HG02763 (cell line): Measurements from ENCODE around the gene MED13L.

Source experiments
- ATAC-seq: cut with Tn5 transposase; IDR thresholded peaks from one replicate; pipeline ENCODE4 v1.9.1; 2021; ENCODE audit warnings: mild to moderate bottlenecking, moderate library complexity; ENCODE audit not compliant: unreplicated experiment

MED13L gene

DNA sequence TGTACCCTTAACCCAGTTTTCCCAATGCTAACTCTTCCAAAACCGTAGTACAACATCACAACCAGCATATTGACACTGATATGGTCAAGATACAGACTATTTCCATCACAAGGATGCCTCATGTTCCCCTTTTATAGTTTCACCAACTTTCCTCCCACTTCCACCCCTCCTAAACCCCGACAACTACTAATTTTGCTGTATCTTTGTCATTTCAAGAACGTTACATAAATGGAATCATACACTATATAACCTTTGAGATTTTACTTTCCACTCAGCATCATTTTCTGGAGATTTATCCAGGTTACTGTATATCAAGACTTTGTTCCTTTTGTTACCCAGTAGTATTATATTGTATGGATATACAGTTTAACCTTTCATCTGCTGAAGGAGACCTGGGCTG lies 88.9 kb downstream of the MED13L start:
- ATAC-seq, result no peak

- no peak for ATAC-seq
These were observed 90.4 kb downstream of the MED13L start for GRCh38 chr12:116187151-116187511.

GRCh38 chr12:116186482-116187150 lies 90.9 kb downstream of the MED13L start:
- ATAC-seq, result no peak

GRCh38 chr12:116184763-116185162 lies 92.7 kb downstream of the MED13L start:
- no peak for ATAC-seq

DNA sequence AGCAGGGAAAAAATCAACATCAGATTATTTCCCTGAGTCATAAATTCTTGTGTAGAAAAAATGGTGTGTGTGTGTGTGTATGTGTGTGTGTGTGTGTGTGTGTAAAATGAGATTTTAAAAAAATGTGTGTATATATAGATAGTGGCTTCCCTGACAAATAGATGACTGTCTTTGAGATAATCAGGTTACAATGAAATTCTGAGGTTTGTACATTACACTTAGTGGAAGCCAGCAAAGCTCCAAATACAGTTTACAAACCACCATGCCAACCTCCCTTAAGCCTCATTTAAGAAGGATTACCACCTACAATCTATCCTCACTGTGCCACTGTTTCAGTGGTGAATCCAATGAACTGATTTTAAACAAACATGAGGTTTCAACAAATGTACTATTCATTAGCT lies 93.8 kb downstream of the MED13L start:
- no peak for ATAC-seq

GRCh38 chr12:116182359-116183063 lies 95.0 kb downstream of the MED13L start:
- no peak for ATAC-seq

DNA sequence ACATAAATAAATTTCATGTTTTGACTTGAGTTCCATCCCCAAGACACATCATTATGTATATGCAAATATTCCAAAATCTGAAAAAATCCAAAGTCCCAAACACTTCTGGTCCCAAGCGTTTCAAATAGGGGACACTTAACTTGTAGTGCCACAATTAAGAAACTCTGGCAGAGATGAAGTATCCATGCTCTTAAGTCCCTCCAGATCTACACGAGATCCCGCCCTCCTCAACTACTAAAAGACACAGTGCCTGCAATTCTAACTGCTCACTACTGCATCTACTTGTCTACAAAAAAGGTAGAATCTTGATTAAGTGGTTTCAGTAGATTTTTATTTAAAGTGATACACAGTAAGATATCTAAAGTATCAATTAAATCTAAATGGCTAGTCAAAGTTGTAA lies 97.0 kb downstream of the MED13L start:
- no peak for ATAC-seq

DNA sequence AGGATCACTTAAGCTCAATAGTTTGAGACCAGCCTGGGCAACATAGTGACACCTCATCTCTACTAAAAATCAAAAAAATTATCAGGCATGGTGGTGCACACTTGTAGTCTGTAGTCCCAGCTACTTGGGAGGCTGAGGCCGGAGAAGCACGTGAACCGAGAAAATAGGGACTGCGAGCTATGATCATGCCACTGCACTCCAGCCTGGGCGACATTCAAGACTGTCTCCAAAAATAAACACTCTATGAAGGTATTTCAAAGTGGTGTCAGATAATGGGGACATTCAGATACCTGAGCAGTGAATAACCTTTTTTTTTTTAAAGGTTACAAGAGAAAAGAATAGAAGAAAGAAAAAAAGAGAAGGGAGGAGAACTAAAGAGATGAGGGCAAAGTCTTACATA lies 98.1 kb downstream of the MED13L start:
- ATAC-seq, result no peak

DNA sequence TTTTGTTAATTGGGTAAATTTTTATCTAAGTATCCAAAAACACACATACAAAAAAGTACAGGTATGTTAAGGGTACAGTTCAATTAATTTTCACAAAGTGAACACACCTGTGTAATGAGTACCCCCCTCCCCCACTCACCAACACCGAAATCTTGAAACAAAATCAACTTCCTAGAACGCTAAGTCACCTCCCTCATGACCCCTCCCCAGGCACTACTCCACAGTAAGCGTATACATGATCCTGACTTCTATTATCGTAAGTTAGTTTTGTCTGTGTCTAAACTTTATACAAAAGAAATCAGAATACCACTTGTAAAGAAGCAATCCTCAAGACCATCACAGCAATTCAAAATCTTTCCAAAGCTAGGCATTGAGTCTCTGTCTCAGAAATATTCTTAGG lies 100.5 kb downstream of the MED13L start:
- ATAC-seq, result no peak

DNA sequence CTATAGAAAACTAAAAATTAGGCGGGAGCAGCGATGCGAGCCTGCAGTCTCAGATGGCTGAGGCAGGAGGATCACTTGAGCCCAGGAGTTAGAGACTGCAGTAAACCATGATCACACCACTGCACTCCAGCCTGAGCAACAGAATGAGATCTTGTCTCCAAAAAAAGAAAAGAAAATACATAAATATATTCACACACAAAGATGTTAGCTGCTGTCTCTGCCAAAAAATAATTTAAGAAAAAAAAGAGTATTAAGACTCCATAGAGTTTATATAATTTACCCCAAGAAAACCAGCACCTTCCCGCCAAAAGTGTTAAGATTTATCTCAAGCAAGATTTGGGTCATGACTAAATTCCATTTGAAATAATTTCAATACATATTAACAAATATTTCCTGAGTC lies 102.6 kb downstream of the MED13L start:
- ATAC-seq, result no peak

- ATAC-seq, result no peak
These were observed 103.5 kb downstream of the MED13L start for GRCh38 chr12:116174006-116174405.

- ATAC-seq, result no peak
These were observed 105.2 kb downstream of the MED13L start for GRCh38 chr12:116172224-116172849.

DNA sequence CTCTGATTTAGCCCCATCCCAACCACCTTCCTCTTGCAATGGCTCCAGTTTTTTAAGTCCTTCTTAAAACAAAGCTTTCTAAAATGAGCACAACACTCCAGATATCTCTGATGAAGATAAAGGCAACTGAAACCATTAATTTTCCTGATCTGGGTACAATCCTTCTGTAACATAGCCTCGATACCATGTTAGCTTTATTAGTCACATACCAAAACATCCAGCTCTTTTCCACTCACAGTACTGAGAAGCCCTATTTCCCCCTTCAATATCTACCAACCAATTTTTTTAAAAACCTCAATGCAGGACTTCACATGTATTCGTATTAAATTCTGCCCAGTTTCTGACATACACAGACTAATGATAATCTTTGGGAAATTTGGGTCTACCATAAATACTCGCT lies 105.9 kb downstream of the MED13L start:
- no peak for ATAC-seq

DNA sequence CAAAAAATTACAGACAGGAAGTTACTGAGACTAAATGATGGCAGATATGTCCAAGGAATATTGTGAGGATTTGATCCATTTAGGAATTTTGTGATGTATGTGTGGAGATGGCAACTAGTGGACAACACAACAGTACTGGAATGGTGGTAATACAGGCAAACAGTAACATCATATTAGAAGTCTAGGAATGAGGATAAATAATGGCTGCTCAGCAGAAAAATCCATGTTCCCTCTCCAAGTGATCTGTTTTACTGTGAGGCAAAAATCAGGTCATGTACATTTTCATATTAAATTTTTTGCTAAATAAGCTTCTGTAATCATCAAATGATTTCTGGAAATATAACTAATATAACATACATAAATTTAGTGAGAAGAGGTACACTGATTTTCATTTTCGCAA lies 108.4 kb downstream of the MED13L start:
- ATAC-seq, result no peak

DNA sequence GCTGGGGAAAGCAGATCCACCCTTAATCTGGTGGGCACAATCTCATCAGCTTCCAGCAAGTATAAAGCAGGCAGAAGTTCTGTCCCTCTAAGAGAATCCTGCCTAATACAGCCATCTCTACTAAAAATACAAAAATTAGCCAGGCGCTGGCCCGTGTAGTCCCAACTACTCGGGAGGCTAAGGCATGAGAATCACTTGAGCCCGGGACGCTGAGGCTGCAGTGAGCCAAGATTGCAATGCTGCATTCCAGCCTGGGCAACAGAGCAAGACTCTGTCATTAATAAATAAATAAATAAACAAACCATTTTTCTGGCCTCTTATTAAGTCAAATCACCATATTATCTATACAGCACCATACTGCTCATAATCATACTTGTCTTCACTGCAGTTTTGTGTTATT lies 111.2 kb downstream of the MED13L start:
- no peak for ATAC-seq

DNA sequence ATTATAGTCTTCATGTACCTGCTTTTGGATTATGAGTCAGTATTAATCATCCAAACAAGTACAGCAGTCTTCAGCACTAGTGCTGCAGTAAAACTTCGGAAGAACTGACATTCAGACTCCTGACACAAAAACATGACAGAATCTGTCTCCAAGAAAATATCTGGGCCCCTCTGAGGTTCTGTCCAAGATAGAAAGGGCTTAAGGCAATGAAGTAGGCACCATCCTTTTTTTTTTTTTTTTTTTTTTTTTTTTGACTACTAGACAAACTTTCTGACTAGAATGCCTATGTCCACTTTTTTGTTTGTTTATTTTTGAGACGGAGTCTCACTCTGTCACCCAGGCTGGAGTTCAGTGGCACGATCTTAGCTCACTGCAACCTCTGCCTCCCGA lies 112.5 kb downstream of the MED13L start:
- no peak for ATAC-seq

DNA sequence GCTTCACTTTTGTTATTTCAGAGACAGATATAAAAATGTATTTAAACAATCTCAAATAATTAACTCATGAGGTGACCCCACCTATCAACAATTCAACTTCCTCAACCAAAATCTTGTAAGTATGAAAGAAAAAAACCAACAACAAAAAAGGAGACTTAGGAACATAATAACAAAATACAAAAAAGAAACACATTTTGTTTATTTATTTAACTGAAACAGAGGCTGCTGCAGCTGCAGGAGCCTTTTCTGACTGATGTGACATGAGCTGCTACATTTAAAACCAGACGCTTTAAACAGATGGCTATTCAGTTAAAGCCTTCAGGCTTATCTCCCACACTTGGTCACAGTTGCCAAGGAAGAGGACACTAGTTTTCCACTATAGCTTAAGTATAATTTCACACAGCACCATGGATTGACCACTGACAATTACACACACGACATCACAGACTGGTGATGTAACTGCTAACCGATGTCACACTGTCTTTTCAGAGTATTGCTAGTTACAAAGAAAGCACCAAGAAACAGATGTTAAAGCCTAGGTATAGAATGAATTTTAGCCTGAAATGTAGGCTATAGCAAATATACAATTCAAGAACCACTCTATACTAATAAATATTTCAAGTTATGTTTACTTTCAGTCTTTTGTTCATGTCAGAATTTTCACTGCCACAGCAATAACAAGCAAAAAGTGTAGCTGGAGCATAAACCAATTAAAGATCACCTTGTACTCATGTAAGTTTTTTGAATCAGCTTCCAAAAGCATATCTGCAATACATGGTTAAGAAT lies 113.0 kb downstream of the MED13L start:
- ATAC-seq, result no peak

DNA sequence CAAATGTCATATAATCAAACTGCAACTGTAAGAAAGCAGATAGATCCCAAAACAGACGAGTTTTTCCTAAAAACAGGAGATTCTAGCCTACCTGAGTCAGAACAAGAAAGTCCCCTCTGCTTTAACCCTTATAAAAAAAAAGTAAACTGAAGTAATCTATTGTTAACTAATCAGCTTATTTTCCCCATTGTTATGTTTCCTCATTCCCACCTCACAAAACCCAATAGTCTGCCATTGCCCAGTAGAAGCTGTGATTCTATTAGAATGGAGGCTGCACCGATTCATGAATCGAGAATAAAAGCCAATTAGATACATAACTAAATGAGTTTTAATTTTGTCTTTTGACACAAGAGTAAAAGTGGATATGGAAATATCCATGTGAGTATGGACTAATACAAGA lies 115.4 kb downstream of the MED13L start:
- ATAC-seq, result no peak

GRCh38 chr12:116161588-116161987 lies 115.9 kb downstream of the MED13L start:
- ATAC-seq, result no peak

DNA sequence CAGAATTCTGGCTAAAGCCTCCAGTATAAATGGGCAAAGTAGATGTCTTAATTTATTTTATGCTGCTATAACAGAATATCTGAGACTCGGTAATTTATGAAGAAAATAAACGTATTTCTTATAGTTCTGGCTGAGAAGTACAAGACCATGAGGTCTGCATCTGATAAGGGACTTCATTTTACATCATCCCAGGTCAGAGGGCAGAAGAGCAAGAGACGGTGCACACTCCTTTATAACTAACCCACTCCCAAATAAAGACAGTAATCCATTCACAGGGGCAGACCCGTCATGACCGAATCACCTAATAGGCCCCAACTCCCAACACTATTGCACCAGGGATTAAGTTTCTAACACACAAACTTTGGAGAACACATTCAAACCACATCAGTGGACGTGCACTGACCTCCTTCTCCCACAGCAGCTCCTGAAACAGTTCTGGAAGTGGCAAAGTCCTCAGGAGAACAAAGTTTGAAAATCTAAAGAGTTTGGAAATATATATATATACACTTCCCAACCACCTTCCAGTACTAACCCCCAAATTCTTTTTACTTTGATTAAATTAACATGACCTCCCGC lies 116.5 kb downstream of the MED13L start:
- ATAC-seq, result no peak

- ATAC-seq, result no peak
These were observed 117.3 kb downstream of the MED13L start for GRCh38 chr12:116160231-116160630.
